Measurements from ENCODE around the gene NLRP12. TPM values are rescaled to one million over a fixed set of nuclear protein-coding genes. Genes with fewer than 3 reads are reported as not detected.
"Not testable (repeated sequence)": the region's sequence is repeated elsewhere in the genome, so short reads cannot be mapped to it uniquely, and the experiment has no call there.

Gene NLRP12, protein sequence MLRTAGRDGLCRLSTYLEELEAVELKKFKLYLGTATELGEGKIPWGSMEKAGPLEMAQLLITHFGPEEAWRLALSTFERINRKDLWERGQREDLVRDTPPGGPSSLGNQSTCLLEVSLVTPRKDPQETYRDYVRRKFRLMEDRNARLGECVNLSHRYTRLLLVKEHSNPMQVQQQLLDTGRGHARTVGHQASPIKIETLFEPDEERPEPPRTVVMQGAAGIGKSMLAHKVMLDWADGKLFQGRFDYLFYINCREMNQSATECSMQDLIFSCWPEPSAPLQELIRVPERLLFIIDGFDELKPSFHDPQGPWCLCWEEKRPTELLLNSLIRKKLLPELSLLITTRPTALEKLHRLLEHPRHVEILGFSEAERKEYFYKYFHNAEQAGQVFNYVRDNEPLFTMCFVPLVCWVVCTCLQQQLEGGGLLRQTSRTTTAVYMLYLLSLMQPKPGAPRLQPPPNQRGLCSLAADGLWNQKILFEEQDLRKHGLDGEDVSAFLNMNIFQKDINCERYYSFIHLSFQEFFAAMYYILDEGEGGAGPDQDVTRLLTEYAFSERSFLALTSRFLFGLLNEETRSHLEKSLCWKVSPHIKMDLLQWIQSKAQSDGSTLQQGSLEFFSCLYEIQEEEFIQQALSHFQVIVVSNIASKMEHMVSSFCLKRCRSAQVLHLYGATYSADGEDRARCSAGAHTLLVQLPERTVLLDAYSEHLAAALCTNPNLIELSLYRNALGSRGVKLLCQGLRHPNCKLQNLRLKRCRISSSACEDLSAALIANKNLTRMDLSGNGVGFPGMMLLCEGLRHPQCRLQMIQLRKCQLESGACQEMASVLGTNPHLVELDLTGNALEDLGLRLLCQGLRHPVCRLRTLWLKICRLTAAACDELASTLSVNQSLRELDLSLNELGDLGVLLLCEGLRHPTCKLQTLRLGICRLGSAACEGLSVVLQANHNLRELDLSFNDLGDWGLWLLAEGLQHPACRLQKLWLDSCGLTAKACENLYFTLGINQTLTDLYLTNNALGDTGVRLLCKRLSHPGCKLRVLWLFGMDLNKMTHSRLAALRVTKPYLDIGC
- total RNA-seq, result under 1 TPM in 1 of 2 donors, not detected in 1; 0.97 TPM

DNA sequence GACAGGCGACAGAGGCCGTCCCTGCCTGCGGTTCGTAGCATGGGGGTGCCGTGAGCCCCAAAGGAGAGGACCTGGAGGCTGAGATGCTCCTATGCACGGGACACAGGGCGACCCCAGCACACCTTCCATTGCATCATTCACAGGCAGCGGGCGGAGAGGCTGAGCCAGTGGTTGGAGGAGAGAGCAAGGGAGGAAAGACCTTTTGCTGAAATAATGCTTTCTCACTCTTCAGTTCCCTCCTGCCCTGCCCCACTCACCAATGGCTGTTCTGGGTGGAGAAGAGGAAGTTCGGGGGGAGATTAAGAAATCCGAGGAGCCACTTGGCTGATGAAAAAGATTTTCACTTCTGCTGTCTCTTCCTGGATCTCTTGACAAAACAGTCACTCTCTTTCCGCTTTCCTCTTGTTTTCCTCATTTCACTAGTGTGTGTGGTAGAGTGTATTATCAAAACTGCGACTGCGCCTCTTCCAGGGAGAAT is at the start of gene NLRP12:
Gene NLRP12 (minus strand): TSS at position 181 of the 478 bp plus-strand sequence. CDS start 140 bp downstream, at position 41.
- no peak within 1 kb of the TSS for H3K27ac ChIP-seq
- no peaks in the 10 kb centered on the region for H3K36me3 ChIP-seq
- intact Hi-C loops (cut with DNase I), result no loop called here
- no peaks in the 10 kb centered on the region for H3K4me1 ChIP-seq (replicated peaks)
- WGBS, result 69% methylated on average over 14 of the region's 14 CpGs
- DNase-seq (ENCODE audit: low spot score), result no peak
- no peak for TF ChIP-seq POLR2A (IDR thresholded peaks at IDR 0.05)
- no peaks in the 10 kb centered on the region for H3K27me3 ChIP-seq (replicated peaks; ENCODE audit: insufficient read depth)
- no peak within 1 kb of the TSS for H3K4me3 ChIP-seq
- no peaks in the 10 kb centered on the region for H3K9me3 ChIP-seq

DNA sequence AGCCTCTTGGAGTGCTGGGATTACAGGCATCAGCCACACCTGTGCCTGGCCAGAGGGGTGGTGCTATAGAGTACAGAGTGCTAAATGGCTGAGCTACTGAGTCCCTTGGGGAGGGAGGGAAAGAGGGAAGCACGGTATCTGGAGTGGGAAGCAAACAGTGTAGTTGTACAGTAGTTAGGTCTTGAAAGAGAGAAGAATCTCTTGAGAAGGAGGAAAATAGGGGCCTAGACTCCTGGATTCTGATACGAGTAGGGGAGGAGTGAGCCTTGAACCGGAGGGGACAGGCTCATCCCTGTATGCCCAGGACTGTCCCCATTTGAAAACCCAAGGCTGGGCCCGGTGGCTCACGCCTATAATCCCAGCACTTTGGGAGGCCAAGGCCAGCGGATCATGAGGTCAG is 48.6 kb upstream of the NLRP12 start:
- intact Hi-C loops (cut with DNase I), result no loop called here
- Histone ChIP-seq H3K27me3 (replicated peaks; ENCODE audit: insufficient read depth) (no peaks in the 10 kb centered on the region), H3K4me1 (replicated peaks) (no peaks in the 10 kb centered on the region), H3K9me3 (no peaks in the 10 kb centered on the region), H3K4me3 (no peak overlapping the region), H3K36me3 (peaks cover 8 to 16% of the 10 kb centered on the region in 2 donors), H3K27ac (no peak overlapping the region)
- DNase-seq (ENCODE audit: low spot score), result no peak
- 75% methylated on average over 6 of the region's 6 CpGs for WGBS
- no peak for TF ChIP-seq POLR2AphosphoS5 (IDR thresholded peaks at IDR 0.05)

DNA sequence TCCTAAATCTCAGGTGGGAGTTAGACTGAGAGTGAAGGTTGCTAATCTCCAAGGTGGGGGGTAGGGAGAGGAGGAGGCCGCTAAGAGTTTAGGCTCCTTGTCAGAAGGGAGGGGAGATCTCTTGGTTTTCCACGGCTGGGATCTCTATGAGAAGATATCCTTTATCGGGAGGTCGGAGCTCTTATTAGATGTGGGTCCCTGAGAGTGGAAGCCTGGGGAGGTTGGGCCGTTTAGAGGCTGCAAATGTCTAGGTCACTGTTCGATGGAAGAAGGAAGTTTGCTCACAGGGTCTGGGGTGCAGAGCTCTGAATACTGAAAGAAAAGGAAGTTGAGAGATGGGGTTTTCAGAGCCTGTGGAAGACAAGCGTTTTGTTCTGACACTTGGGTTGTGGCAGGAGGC is 47.3 kb upstream of the NLRP12 start:
- intact Hi-C loops (cut with DNase I), result no loop called here
- no peak for TF ChIP-seq POLR2A (IDR thresholded peaks at IDR 0.05)
- TF ChIP-seq POLR2AphosphoS5 (IDR thresholded peaks at IDR 0.05), result no peak
- TF ChIP-seq, protein P1, sequence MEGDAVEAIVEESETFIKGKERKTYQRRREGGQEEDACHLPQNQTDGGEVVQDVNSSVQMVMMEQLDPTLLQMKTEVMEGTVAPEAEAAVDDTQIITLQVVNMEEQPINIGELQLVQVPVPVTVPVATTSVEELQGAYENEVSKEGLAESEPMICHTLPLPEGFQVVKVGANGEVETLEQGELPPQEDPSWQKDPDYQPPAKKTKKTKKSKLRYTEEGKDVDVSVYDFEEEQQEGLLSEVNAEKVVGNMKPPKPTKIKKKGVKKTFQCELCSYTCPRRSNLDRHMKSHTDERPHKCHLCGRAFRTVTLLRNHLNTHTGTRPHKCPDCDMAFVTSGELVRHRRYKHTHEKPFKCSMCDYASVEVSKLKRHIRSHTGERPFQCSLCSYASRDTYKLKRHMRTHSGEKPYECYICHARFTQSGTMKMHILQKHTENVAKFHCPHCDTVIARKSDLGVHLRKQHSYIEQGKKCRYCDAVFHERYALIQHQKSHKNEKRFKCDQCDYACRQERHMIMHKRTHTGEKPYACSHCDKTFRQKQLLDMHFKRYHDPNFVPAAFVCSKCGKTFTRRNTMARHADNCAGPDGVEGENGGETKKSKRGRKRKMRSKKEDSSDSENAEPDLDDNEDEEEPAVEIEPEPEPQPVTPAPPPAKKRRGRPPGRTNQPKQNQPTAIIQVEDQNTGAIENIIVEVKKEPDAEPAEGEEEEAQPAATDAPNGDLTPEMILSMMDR (IDR thresholded peaks at IDR 0.05), result no peak
- DNase-seq (ENCODE audit: low spot score), result no peak
- Histone ChIP-seq H3K4me1 (replicated peaks) (no peaks in the 10 kb centered on the region), H3K4me3 (no peak overlapping the region), H3K36me3 (peaks cover 8 to 16% of the 10 kb centered on the region in 2 donors), H3K9me3 (no peaks in the 10 kb centered on the region), H3K27ac (no peak overlapping the region), H3K27me3 (replicated peaks; ENCODE audit: insufficient read depth) (no peaks in the 10 kb centered on the region)
- 49% methylated on average over 7 of the region's 7 CpGs for WGBS

DNA sequence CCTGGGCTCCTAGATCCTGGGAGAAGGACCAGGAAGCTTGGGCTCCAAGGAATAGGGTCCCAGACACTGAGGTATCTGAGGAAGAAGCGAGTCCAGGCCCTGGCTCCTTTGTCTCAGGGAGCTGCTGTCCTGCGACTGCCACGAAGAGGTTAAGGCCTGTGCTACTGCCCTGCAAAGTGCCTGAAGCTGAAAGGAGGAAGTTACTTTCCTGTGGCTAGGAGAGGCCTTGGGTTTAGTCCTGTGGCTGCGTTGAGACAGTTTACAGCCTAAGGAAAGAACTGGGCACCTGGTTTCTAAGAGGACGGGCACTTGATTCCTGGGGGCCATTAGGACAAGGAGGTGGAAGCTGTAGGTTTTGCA is 46.4 kb upstream of the NLRP12 start:
- peak overlapping the region in 1 of 2 donors; percentile 80 for H3K4me3 ChIP-seq
- H3K36me3 ChIP-seq, result peaks cover 8 to 16% of the 10 kb centered on the region in 2 donors
- TF ChIP-seq POLR2AphosphoS5 (IDR thresholded peaks at IDR 0.05), result no peak
- TF ChIP-seq POLR2A (IDR thresholded peaks at IDR 0.05), result peak; percentile 15
- TF ChIP-seq, protein P1 (IDR thresholded peaks at IDR 0.05), result no peak
- DNase-seq (ENCODE audit: low spot score), result no peak
- WGBS, result 55% methylated on average over 5 of the region's 5 CpGs
- H3K27me3 ChIP-seq (replicated peaks; ENCODE audit: insufficient read depth), result no peaks in the 10 kb centered on the region
- H3K9me3 ChIP-seq, result no peaks in the 10 kb centered on the region
- H3K4me1 ChIP-seq (replicated peaks), result no peaks in the 10 kb centered on the region
- H3K27ac ChIP-seq, result peak overlapping the region; percentile 90 to 93
- intact Hi-C loops (cut with DNase I), result no loop called here

DNA sequence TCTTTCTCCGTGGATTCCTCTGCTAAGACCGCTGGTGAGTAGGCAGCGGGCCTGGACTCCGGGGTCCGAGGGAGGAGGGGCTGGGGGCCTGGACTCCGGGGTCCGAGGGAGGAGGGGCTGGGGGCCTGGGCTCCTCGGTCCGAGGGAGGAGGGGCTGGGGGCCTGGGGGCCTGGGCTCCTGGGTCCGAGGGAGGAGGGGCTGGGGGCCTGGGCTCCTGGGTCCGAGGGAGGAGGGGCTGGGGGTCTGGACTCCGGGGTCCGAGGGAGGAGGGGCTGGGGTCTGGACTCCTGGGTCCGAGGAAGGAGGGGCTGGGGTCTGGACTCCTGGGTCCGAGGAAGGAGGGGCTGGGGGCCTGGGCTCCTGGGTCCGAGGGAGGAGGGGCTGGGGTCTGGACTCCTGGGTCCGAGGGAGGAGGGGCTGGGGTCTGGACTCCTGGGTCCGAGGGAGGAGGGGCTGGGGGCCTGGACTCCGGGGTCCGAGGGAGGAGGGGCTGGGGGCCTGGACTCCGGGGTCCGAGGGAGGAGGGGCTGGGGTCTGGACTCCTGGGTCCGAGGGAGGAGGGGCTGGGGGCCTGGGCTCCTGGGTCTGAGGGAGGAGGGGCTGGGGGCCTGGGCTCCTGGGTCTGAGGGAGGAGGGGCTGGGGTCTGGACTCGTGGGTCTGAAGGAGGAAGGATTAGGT is 45.8 kb upstream of the NLRP12 start:
- not testable (repeated sequence) for DNase-seq (ENCODE audit: low spot score)

More for the DNA sequence above, 45.8 kb upstream of the NLRP12 start:
- not testable (repeated sequence) for H3K27me3 ChIP-seq (replicated peaks; ENCODE audit: insufficient read depth); H3K4me1 ChIP-seq (replicated peaks); H3K9me3 ChIP-seq
- H3K4me3 ChIP-seq, result peak overlapping the region; percentile 64 to 80
- WGBS, result 0% methylated on average over 11 of the region's 24 CpGs
- intact Hi-C loops (cut with DNase I), result loop anchor here (10.0 kb wide), 1 partner anchor 265 kb away; the partner anchor contains the start of gene CNOT3
- peaks cover 8 to 16% of the 10 kb centered on the region in 2 donors for H3K36me3 ChIP-seq
- peak overlapping the region; percentile 90 to 93 for H3K27ac ChIP-seq
